Measurements from ENCODE around the gene CD22.

CD22 gene

GRCh38 chr19:35307931-35308330, 21.1 kb upstream of the CD22 start:
- no peak overlapping the region for H3K14ac ChIP-seq (ENCODE audit: low read length in 2 of 2)
- DNase-seq, result no peak
- H4K8ac ChIP-seq (ENCODE audit: low read length), result no peak overlapping the region
- H3K4me3 ChIP-seq (ENCODE audit: insufficient read depth in 1 of 2, low read depth in 1 of 2, low read length in 2 of 2), result no peak overlapping the region
- H3K4ac ChIP-seq (ENCODE audit: low read depth in 1 of 2, low read length in 2 of 2), result no peak overlapping the region
- H4K91ac ChIP-seq (ENCODE audit: low read length), result no peak overlapping the region
- H3K27ac ChIP-seq (ENCODE audit: low read length, poor library complexity, severe bottlenecking), result no peak overlapping the region
- H2BK12ac ChIP-seq (ENCODE audit: low read length in 2 of 2), result no peak overlapping the region
- no peak overlapping the region for H2AFZ ChIP-seq (ENCODE audit: low read depth, low read length)
- peaks cover 12 to 26% of the 10 kb centered on the region in 2 experiments for H3K27me3 ChIP-seq (ENCODE audit: control insufficient read depth in 1 of 2, insufficient read depth in 1 of 2, low read length in 2 of 2)
- H2BK120ac ChIP-seq (ENCODE audit: low read depth, low read length), result no peak overlapping the region
- H3K18ac ChIP-seq (ENCODE audit: low read depth in 1 of 2, low read length in 2 of 2), result no peak overlapping the region
- no peaks in the 10 kb centered on the region for H3K9me3 ChIP-seq (ENCODE audit: control insufficient read depth, low read length)
- no peak overlapping the region for H2AK5ac ChIP-seq (ENCODE audit: low read length, severe bottlenecking)
- no peaks in the 10 kb centered on the region for H3K36me3 ChIP-seq (ENCODE audit: control insufficient read depth in 1 of 2, insufficient read depth in 2 of 2, low read depth in 1 of 2, low read length in 2 of 2)
- no peak overlapping the region for H2BK5ac ChIP-seq (ENCODE audit: low read depth, low read length, poor library complexity, severe bottlenecking)
- H2BK15ac ChIP-seq (ENCODE audit: low read depth, poor library complexity, severe bottlenecking), result no peak overlapping the region
- WGBS, result 85% methylated on average over 10 of the region's 10 CpGs
- H3K23ac ChIP-seq (ENCODE audit: low read length in 2 of 2), result no peak overlapping the region
- H3K9ac ChIP-seq (ENCODE audit: low read length), result no peak overlapping the region
- peaks cover 3% of the 10 kb centered on the region for H3K4me1 ChIP-seq (ENCODE audit: control insufficient read depth, insufficient read depth, low read depth, low read length)
- no peaks in the 10 kb centered on the region for H3K79me1 ChIP-seq (replicated peaks; ENCODE audit: low read length, poor library complexity, severe bottlenecking)
- H3K4me2 ChIP-seq (ENCODE audit: low read length, poor library complexity, severe bottlenecking), result no peak overlapping the region

GRCh38 chr19:35308910-35309309, 20.1 kb upstream of the CD22 start:
- H2AFZ ChIP-seq (ENCODE audit: low read depth, low read length), result no peak overlapping the region
- H3K36me3 ChIP-seq (ENCODE audit: control insufficient read depth in 1 of 2, insufficient read depth in 2 of 2, low read depth in 1 of 2, low read length in 2 of 2), result no peaks in the 10 kb centered on the region
- no peak overlapping the region for H3K18ac ChIP-seq (ENCODE audit: low read depth in 1 of 2, low read length in 2 of 2)
- H4K8ac ChIP-seq (ENCODE audit: low read length), result no peak overlapping the region
- WGBS, result 63% methylated on average over 7 of the region's 7 CpGs
- no peak overlapping the region for H3K4me2 ChIP-seq (ENCODE audit: low read length, poor library complexity, severe bottlenecking)
- no peak overlapping the region for H3K23ac ChIP-seq (ENCODE audit: low read length in 2 of 2)
- no peak overlapping the region for H2BK120ac ChIP-seq (ENCODE audit: low read depth, low read length)
- no peak overlapping the region for H3K4me3 ChIP-seq (ENCODE audit: insufficient read depth in 1 of 2, low read depth in 1 of 2, low read length in 2 of 2)
- no peak overlapping the region for H2BK15ac ChIP-seq (ENCODE audit: low read depth, poor library complexity, severe bottlenecking)
- H2AK5ac ChIP-seq (ENCODE audit: low read length, severe bottlenecking), result no peak overlapping the region
- no peak overlapping the region for H4K91ac ChIP-seq (ENCODE audit: low read length)
- H2BK5ac ChIP-seq (ENCODE audit: low read depth, low read length, poor library complexity, severe bottlenecking), result no peak overlapping the region
- H3K27ac ChIP-seq (ENCODE audit: low read length, poor library complexity, severe bottlenecking), result no peak overlapping the region
- H3K9ac ChIP-seq (ENCODE audit: low read length), result no peak overlapping the region
- peaks cover 3% of the 10 kb centered on the region for H3K4me1 ChIP-seq (ENCODE audit: control insufficient read depth, insufficient read depth, low read depth, low read length)
- H3K79me1 ChIP-seq (replicated peaks; ENCODE audit: low read length, poor library complexity, severe bottlenecking), result no peaks in the 10 kb centered on the region
- H3K27me3 ChIP-seq (ENCODE audit: control insufficient read depth in 1 of 2, insufficient read depth in 1 of 2, low read length in 2 of 2), result peaks cover 6 to 18% of the 10 kb centered on the region in 2 experiments
- DNase-seq, result no peak
- no peak overlapping the region for H3K14ac ChIP-seq (ENCODE audit: low read length in 2 of 2)
- no peaks in the 10 kb centered on the region for H3K9me3 ChIP-seq (ENCODE audit: control insufficient read depth, low read length)
- no peak overlapping the region for H2BK12ac ChIP-seq (ENCODE audit: low read length in 2 of 2)
- no peak overlapping the region for H3K4ac ChIP-seq (ENCODE audit: low read depth in 1 of 2, low read length in 2 of 2)

- H3K4me3 ChIP-seq (ENCODE audit: insufficient read depth in 1 of 2, low read depth in 1 of 2, low read length in 2 of 2), result no peak overlapping the region
- WGBS, result 81% methylated on average over 47 of the region's 47 CpGs
These were observed 19.3 kb upstream of the CD22 start for GRCh38 chr19:35309481-35310279.

DNA sequence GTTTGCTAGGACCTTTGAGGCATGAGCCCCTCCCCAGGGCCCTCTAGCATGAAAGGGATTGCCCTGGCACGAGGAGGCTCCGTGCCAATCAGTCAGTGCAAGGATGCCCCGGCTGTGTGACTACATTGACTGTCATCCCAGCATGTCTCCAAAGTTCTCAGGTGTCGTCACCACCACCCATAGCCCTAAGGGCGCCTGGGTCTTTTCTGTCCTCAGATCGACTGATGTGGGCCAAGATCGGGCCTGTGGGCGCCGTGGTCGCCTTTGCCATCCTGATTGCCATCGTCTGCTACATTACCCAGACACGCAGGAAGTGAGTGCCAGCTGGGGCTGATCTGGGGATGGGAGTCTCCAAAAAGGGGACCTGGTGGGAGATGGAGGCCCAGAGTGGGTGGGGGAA, 18.7 kb upstream of the CD22 start:
- DNase-seq, result no peak
- no peak overlapping the region for H2BK15ac ChIP-seq (ENCODE audit: low read depth, poor library complexity, severe bottlenecking)
- no peak overlapping the region for H2BK5ac ChIP-seq (ENCODE audit: low read depth, low read length, poor library complexity, severe bottlenecking)
- no peak overlapping the region for H3K23ac ChIP-seq (ENCODE audit: low read length in 2 of 2)
- no peak overlapping the region for H3K9ac ChIP-seq (ENCODE audit: low read length)
- H3K4me2 ChIP-seq (ENCODE audit: low read length, poor library complexity, severe bottlenecking), result no peak overlapping the region
- no peaks in the 10 kb centered on the region for H3K79me1 ChIP-seq (replicated peaks; ENCODE audit: low read length, poor library complexity, severe bottlenecking)
- H3K27me3 ChIP-seq (ENCODE audit: control insufficient read depth in 1 of 2, insufficient read depth in 1 of 2, low read length in 2 of 2), result peaks cover 3 to 16% of the 10 kb centered on the region in 2 experiments
- peaks cover 3% of the 10 kb centered on the region for H3K4me1 ChIP-seq (ENCODE audit: control insufficient read depth, insufficient read depth, low read depth, low read length)
- no peak overlapping the region for H3K14ac ChIP-seq (ENCODE audit: low read length in 2 of 2)
- no peak overlapping the region for H3K27ac ChIP-seq (ENCODE audit: low read length, poor library complexity, severe bottlenecking)
- H4K91ac ChIP-seq (ENCODE audit: low read length), result no peak overlapping the region
- no peak overlapping the region for H3K4ac ChIP-seq (ENCODE audit: low read depth in 1 of 2, low read length in 2 of 2)
- no peaks in the 10 kb centered on the region for H3K9me3 ChIP-seq (ENCODE audit: control insufficient read depth, low read length)
- no peak overlapping the region for H2BK12ac ChIP-seq (ENCODE audit: low read length in 2 of 2)
- 96% methylated on average over 12 of the region's 12 CpGs for WGBS
- H3K36me3 ChIP-seq (ENCODE audit: control insufficient read depth in 1 of 2, insufficient read depth in 2 of 2, low read depth in 1 of 2, low read length in 2 of 2), result no peaks in the 10 kb centered on the region
- no peak overlapping the region for H2AFZ ChIP-seq (ENCODE audit: low read depth, low read length)
- H3K18ac ChIP-seq (ENCODE audit: low read depth in 1 of 2, low read length in 2 of 2), result no peak overlapping the region
- no peak overlapping the region for H3K4me3 ChIP-seq (ENCODE audit: insufficient read depth in 1 of 2, low read depth in 1 of 2, low read length in 2 of 2)
- H4K8ac ChIP-seq (ENCODE audit: low read length), result no peak overlapping the region
- H2AK5ac ChIP-seq (ENCODE audit: low read length, severe bottlenecking), result no peak overlapping the region
- H2BK120ac ChIP-seq (ENCODE audit: low read depth, low read length), result no peak overlapping the region

More at GRCh38 chr19:35309481-35310279, 19.3 kb upstream of the CD22 start:
- no peak overlapping the region for H3K4ac ChIP-seq (ENCODE audit: low read depth in 1 of 2, low read length in 2 of 2)
- H4K91ac ChIP-seq (ENCODE audit: low read length), result peak overlapping the region; percentile 47
- DNase-seq, result peak; percentile 24
- peak overlapping the region; percentile 62 for H2BK15ac ChIP-seq (ENCODE audit: low read depth, poor library complexity, severe bottlenecking)
- no peaks in the 10 kb centered on the region for H3K36me3 ChIP-seq (ENCODE audit: control insufficient read depth in 1 of 2, insufficient read depth in 2 of 2, low read depth in 1 of 2, low read length in 2 of 2)
- H3K9ac ChIP-seq (ENCODE audit: low read length), result no peak overlapping the region
- peaks cover 3 to 20% of the 10 kb centered on the region in 2 experiments for H3K27me3 ChIP-seq (ENCODE audit: control insufficient read depth in 1 of 2, insufficient read depth in 1 of 2, low read length in 2 of 2)
- no peak overlapping the region for H3K23ac ChIP-seq (ENCODE audit: low read length in 2 of 2)
- no peaks in the 10 kb centered on the region for H3K9me3 ChIP-seq (ENCODE audit: control insufficient read depth, low read length)
- no peak overlapping the region for H2BK120ac ChIP-seq (ENCODE audit: low read depth, low read length)
- no peak overlapping the region for H3K18ac ChIP-seq (ENCODE audit: low read depth in 1 of 2, low read length in 2 of 2)
- H3K27ac ChIP-seq (ENCODE audit: low read length, poor library complexity, severe bottlenecking), result no peak overlapping the region
- no peaks in the 10 kb centered on the region for H3K79me1 ChIP-seq (replicated peaks; ENCODE audit: low read length, poor library complexity, severe bottlenecking)
- H4K8ac ChIP-seq (ENCODE audit: low read length), result no peak overlapping the region
- H2AK5ac ChIP-seq (ENCODE audit: low read length, severe bottlenecking), result no peak overlapping the region
- H2AFZ ChIP-seq (ENCODE audit: low read depth, low read length), result no peak overlapping the region
- H3K4me2 ChIP-seq (ENCODE audit: low read length, poor library complexity, severe bottlenecking), result no peak overlapping the region
- H3K14ac ChIP-seq (ENCODE audit: low read length in 2 of 2), result no peak overlapping the region
- H3K4me1 ChIP-seq (ENCODE audit: control insufficient read depth, insufficient read depth, low read depth, low read length), result peaks cover 3% of the 10 kb centered on the region
- no peak overlapping the region for H2BK5ac ChIP-seq (ENCODE audit: low read depth, low read length, poor library complexity, severe bottlenecking)
- H2BK12ac ChIP-seq (ENCODE audit: low read length in 2 of 2), result peak overlapping the region in 1 of 2 experiments; percentile 15
